HG03558 (cell line): ENCODE results near the gene SH2D6.
"Not testable (repeated sequence)": the region's sequence is repeated elsewhere in the genome, so short reads cannot be mapped to it uniquely, and the experiment has no call there.

Source experiments
- ATAC-seq: cut with Tn5 transposase; IDR thresholded peaks from one replicate; pipeline ENCODE4 v1.9.1; 2021; ENCODE audit warnings: moderate number of reproducible peaks; ENCODE audit not compliant: unreplicated experiment; ENCODE audit errors: extremely low read depth

SH2D6 gene

GRCh38 chr2:85458601-85459563 is 40.4 kb downstream of the SH2D6 start:
- ATAC-seq, result no peak

GRCh38 chr2:85459771-85460170 is 41.3 kb downstream of the SH2D6 start:
- ATAC-seq, result no peak

- no peak for ATAC-seq
Observed at GRCh38 chr2:85462322-85462721, 43.8 kb downstream of the SH2D6 start.

- ATAC-seq, result no peak
Observed at GRCh38 chr2:85468096-85468703, 49.7 kb downstream of the SH2D6 start.

GRCh38 chr2:85468704-85469349 is 50.3 kb downstream of the SH2D6 start:
- no peak for ATAC-seq

- ATAC-seq, result no peak
Observed at GRCh38 chr2:85470850-85471800, 52.6 kb downstream of the SH2D6 start.

GRCh38 chr2:85472261-85472660 is 53.7 kb downstream of the SH2D6 start:
- ATAC-seq, result no peak

GRCh38 chr2:85475799-85476490 is 57.4 kb downstream of the SH2D6 start:
- no peak for ATAC-seq

GRCh38 chr2:85476624-85477023 is 58.1 kb downstream of the SH2D6 start:
- ATAC-seq, result no peak

- ATAC-seq, result no peak
Observed at GRCh38 chr2:85477884-85478283, 59.4 kb downstream of the SH2D6 start.

GRCh38 chr2:85481818-85482777 is 63.6 kb downstream of the SH2D6 start:
- no peak for ATAC-seq

- not testable (repeated sequence) for ATAC-seq
Observed at GRCh38 chr2:85484615-85485014, 66.1 kb downstream of the SH2D6 start.

- ATAC-seq, result no peak
Observed at GRCh38 chr2:85485815-85486214, 67.3 kb downstream of the SH2D6 start.
